ENCODE data around the gene MINK1.

DNA sequence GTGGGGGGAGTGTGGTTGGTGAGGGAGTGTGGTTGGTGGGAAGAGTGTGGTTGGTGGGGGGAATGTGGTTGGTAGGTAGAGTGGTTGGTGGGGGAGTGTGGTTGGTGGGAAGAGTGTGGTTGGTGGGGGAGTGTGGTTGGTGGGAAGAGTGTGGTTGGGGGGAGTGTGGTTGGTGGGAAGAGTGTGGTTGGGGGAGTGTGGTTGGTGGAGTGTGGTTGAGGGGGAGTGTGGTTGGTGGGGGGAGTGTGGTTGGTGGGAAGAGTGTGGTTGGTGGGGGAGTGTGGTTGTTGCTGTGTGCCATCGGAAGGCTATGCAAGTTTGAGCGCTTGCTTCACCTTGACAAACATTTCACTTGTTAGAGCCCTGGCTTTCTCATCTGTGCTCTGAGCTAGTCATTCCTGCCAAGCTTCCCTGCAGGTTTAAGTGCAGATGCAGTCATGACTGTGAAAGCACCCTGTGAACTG lies 20.1 kb downstream of the MINK1 start:
- TF ChIP-seq CTCF (conservative IDR thresholded peaks at IDR 0.05) (no peak), EZH2 (IDR thresholded peaks at IDR 0.05; ENCODE audit: low read depth) (no peak)

All from PC-9 (cell line).